MM.1S (cell line): ENCODE data around the gene TNFAIP8.

ENCODE experiments used
- CTCF ChIP-seq: fragments of 300-600 bp; sonication (generic); IDR thresholded peaks from 2 replicates; pipeline ENCODE4 v1.5.1; 2016; ENCODE audit warnings: antibody characterized with exemption, low read length, mixed read lengths
- EZH2 ChIP-seq: fragments of 300-600 bp; sonication (generic); optimal IDR thresholded peaks from 2 replicates; pipeline ENCODE3; 2017; ENCODE audit warnings: low read depth, mild to moderate bottlenecking, antibody characterized with exemption, low read length, mixed read lengths
- EZH2phosphoT487 ChIP-seq: fragments of 300-600 bp; sonication (generic); IDR thresholded peaks from 2 replicates; pipeline ENCODE4 v1.6.1; 2018; ENCODE audit warnings: antibody characterized with exemption, low read length

GRCh38 chr5:119387945-119388618 lies 32.3 kb downstream of the TNFAIP8 start:
- TF ChIP-seq CTCF (no peak), EZH2 (no peak), EZH2phosphoT487 (no peak)
